Measurements from ENCODE around the gene CD226.

DNA sequence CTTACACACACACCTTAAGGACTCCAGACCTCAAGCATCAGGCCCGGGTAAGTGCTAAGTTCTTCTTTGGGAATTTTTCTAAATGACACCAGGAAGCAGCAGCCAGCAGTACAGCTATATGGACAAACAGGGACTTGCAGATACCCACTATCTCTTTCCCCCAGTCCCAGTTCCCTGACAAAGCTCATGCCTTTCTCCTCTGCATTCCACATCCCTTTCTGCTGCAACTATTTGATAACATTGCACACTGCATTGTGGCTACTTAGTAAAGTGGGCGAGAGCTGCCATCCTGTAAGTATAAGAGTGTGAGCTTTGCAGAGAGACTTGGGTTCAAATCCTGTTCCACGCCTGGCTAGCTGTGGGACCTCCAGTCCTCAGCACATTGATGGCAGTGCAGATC, 14.0 kb upstream of the CD226 start:
- TF ChIP-seq, protein P1, sequence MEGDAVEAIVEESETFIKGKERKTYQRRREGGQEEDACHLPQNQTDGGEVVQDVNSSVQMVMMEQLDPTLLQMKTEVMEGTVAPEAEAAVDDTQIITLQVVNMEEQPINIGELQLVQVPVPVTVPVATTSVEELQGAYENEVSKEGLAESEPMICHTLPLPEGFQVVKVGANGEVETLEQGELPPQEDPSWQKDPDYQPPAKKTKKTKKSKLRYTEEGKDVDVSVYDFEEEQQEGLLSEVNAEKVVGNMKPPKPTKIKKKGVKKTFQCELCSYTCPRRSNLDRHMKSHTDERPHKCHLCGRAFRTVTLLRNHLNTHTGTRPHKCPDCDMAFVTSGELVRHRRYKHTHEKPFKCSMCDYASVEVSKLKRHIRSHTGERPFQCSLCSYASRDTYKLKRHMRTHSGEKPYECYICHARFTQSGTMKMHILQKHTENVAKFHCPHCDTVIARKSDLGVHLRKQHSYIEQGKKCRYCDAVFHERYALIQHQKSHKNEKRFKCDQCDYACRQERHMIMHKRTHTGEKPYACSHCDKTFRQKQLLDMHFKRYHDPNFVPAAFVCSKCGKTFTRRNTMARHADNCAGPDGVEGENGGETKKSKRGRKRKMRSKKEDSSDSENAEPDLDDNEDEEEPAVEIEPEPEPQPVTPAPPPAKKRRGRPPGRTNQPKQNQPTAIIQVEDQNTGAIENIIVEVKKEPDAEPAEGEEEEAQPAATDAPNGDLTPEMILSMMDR (IDR thresholded peaks at IDR 0.05), result no peak
- no peak for TF ChIP-seq POLR2A (IDR thresholded peaks at IDR 0.05; ENCODE audit: low read depth)

Measured in esophagus muscularis mucosa (tissue), 3 donors.